Measurements from ENCODE around the gene CHSY3.

GRCh38 chr5:130213607-130214006, 309.3 kb downstream of the CHSY3 start:
- TF ChIP-seq, protein P1, sequence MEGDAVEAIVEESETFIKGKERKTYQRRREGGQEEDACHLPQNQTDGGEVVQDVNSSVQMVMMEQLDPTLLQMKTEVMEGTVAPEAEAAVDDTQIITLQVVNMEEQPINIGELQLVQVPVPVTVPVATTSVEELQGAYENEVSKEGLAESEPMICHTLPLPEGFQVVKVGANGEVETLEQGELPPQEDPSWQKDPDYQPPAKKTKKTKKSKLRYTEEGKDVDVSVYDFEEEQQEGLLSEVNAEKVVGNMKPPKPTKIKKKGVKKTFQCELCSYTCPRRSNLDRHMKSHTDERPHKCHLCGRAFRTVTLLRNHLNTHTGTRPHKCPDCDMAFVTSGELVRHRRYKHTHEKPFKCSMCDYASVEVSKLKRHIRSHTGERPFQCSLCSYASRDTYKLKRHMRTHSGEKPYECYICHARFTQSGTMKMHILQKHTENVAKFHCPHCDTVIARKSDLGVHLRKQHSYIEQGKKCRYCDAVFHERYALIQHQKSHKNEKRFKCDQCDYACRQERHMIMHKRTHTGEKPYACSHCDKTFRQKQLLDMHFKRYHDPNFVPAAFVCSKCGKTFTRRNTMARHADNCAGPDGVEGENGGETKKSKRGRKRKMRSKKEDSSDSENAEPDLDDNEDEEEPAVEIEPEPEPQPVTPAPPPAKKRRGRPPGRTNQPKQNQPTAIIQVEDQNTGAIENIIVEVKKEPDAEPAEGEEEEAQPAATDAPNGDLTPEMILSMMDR (IDR thresholded peaks at IDR 0.05), result no peak
- TF ChIP-seq POLR2A (IDR thresholded peaks at IDR 0.05), result no peak
